ENCODE measurements around the gene GRIK4. TPM values are rescaled to one million over a fixed set of nuclear protein-coding genes. Genes with fewer than 3 reads are reported as not detected.

GRIK4 gene
- total RNA-seq, 2 donors from 2014 or later = not detected

DNA sequence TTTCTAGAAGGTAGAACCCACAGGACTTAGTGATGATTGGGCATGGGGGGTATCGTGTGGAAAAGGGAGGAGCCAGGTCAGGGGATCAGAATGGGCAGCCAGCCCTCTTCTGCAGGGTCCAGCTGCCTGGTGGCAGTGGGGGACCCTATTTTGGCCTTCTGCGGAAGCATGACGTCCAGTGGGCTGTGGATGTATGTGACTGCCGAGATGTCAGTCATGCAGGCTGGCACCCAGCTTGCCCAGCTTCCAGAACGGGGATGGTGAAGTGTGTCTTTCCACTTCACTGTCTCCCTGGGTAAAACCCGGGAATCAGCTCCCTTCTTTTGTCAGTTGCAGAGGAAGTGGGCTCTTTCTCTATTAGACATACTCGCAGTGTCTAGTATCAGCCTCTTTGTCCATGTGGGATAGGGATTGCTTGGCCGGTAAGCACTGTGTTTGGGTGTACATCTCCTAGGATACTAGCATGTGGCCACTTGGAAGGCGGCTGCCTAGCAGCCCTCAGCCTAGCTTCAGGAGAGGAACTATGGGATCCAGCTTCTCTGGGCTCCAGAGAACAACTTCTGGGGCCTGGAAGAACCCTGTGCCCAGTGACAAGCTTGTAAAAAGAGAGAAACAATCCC is 51.4 kb downstream of the GRIK4 start:
- no peak for ATAC-seq (replicated peaks)
- H3K27ac Mint-ChIP-seq = no peak overlapping the region
- peaks cover 43% of the 10 kb centered on the region for H3K27me3 Mint-ChIP-seq
- no peak overlapping the region for H3K4me3 Mint-ChIP-seq
- no peaks in the 10 kb centered on the region for H3K9me3 Mint-ChIP-seq
- H3K4me1 Mint-ChIP-seq = no peaks in the 10 kb centered on the region
- H3K36me3 Mint-ChIP-seq (ENCODE audit: low read depth) = no peaks in the 10 kb centered on the region

DNA sequence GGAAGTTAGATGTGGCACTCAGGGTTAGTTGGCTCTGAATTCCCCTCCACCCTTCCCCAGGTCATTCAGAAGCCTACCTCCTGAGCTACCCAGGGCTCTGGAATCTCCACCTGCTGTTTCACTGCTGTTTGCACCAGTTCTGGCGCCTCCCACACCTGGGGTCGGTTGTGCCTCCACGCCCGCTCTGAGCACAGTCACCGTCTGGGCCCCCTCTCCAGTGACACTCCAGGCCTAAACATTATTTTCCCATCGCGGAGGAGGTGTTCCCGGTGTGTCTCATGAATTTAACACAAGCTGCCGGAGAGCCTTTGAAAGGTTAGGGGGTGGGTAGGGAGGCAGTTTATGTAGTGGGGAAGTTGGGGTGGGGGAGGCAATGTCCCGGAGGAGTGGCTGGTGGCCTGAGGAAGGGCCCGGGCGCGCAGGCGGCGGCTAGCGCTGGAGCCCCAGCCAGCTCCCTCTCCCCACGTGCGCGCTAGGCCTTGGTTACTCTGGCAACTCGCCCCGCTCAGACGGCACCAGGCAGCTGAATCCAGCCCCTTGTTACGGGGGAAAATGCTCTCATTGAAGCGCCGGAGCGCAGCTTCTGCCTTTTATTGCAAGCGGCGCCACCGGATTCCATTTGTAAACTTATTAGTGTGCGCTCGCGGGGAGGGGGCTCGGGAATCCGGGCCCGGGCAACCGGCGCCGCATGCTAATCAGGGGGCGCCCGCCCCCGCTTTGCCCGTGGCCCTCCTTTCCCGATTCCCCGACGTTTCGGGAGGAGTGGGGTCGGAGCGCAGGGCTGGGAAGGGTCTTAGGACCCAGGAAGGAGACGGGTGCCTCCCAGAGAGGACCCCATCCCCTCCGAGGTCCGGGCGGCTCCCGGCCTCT is 52.4 kb downstream of the GRIK4 start:
- no peaks in the 10 kb centered on the region for H3K9me3 Mint-ChIP-seq
- ATAC-seq (replicated peaks) = no peak
- H3K4me3 Mint-ChIP-seq = no peak overlapping the region
- peaks cover 43% of the 10 kb centered on the region for H3K27me3 Mint-ChIP-seq
- no peaks in the 10 kb centered on the region for H3K36me3 Mint-ChIP-seq (ENCODE audit: low read depth)
- no peak overlapping the region for H3K27ac Mint-ChIP-seq
- H3K4me1 Mint-ChIP-seq = no peaks in the 10 kb centered on the region

DNA sequence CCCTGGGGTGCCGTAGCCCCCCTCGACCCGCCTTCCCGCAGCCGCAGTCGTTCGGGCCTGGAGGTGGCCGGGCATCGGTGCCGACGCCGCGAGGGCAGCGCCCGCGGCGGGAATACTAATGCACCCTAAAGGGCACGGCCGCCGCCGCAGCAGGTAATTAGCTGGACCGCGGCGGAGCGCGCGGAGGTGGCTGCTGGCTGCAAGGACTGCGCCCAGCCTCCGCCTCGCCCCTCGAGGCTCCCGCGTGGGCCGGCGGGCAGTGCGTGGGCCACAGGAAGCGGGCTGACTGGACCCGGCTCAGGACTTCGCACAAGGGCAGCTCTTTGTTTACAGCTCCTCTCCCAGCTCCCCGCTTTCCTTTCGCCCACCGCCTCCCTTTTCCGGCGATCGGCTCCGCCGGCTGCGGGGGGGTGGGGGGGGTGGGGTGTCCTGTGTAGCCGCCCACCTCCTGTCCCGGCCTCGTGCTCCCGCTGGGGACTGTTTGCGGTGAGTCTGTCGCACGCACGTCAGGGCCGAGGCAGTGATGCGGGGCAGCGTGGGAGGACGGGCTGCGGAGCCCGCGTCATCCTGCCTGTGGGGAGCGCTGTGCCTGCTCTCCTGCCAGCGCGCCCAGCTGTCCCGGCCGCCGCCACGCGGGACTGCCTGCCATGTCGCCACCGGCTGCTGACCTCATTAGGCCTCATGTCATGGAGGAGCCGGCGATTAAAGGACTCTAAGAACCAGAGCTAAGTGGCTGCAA is 53.2 kb downstream of the GRIK4 start:
- no peak overlapping the region for H3K4me3 Mint-ChIP-seq
- no peaks in the 10 kb centered on the region for H3K4me1 Mint-ChIP-seq
- no peaks in the 10 kb centered on the region for H3K9me3 Mint-ChIP-seq
- peaks cover 43% of the 10 kb centered on the region for H3K27me3 Mint-ChIP-seq
- no peak overlapping the region for H3K27ac Mint-ChIP-seq
- ATAC-seq (replicated peaks) = peak; percentile 66
- no peaks in the 10 kb centered on the region for H3K36me3 Mint-ChIP-seq (ENCODE audit: low read depth)

DNA sequence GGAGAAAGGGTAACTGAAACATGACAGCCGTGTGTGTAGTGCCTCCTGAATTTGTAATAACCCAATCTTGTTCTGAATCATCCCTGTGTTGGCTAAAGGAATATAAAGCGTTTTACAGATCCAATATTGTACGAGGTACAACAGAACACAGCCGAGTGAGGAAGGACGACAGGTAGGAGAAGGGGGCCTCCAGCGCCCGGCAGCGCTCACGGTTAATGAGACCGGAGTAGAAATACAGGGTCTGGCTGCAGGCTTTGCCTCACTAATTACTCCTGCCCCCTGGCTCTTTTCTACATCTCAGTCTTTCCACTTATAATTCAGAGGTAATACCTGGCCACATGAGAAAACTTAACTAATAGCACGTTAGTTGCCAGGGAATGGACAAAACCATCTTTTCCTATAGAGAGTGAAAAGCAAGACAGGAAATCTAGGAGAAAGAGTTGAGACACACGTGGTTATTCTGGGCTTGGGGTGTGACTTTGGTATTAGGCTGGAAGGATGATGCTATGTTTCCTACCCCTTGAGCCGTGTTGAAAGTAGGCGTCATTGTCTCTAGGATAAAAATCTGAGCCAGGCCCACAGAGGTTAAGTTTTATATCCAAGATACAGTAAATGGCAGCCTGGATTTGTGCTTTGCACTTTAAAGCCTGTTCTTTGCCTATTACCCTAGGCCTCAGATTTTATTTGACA is 54.1 kb downstream of the GRIK4 start:
- H3K27ac Mint-ChIP-seq = no peak overlapping the region
- no peaks in the 10 kb centered on the region for H3K9me3 Mint-ChIP-seq
- ATAC-seq (replicated peaks) = peak; percentile 34
- no peaks in the 10 kb centered on the region for H3K4me1 Mint-ChIP-seq
- H3K27me3 Mint-ChIP-seq = peaks cover 41% of the 10 kb centered on the region
- no peaks in the 10 kb centered on the region for H3K36me3 Mint-ChIP-seq (ENCODE audit: low read depth)
- no peak overlapping the region for H3K4me3 Mint-ChIP-seq

DNA sequence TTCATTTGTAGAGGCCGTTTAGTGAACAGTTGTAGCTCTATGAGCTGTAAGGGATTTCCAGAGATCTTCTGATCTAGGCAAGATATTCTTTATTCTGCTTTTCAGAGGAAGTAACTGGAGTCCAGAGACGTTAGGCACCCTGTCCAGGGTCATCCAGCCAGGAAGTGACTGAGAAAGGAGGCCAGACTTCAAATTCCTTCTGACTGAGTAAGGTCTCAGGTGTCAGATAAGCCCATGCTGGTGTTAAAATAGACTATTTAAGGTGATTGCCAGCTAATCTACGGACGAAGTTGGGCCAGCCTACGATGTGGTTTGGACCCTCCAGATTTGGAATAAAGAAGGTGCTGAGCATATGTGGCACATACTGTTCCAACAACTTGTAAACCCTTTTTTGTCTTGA is 54.6 kb downstream of the GRIK4 start:
- Mint-ChIP-seq H3K9me3 (no peaks in the 10 kb centered on the region), H3K4me3 (no peak overlapping the region), H3K27ac (no peak overlapping the region), H3K27me3 (peaks cover 38% of the 10 kb centered on the region), H3K4me1 (no peaks in the 10 kb centered on the region), H3K36me3 (ENCODE audit: low read depth) (no peaks in the 10 kb centered on the region)
- peak; percentile 6 for ATAC-seq (replicated peaks)

DNA sequence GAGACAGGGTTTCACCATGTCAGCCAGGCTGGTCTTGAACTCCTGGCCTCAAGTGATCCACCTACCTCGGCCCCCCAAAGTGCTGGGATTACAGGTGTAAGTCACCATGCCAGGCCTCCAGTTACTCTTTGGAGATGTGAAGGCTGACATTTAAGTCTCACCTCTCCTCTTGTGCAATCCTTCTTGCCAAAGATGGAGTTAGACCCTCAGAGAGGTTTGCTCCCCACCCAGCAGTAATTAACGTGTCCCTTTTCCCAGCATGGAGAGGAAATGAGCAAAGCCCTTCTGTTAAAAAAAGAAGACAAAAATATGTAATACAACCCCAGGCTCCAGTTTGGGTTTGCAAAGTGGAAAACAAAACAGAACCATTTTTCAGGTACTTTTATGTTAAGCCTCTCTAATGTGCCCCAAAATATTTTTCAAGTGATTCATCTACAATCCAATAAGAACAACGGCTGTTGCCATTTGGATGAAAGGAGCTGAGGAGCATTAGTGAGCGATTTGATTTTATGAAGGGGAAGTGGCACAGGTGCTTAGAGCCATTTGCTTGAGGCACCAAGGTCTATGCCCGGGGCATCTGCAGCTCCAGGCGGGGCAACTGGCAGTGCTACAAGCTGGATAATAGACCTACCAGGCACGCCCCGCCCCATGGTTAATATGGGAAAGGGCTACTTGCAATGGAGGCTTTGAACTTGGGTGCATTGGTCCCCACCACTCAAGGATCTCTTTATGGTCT is 57.2 kb downstream of the GRIK4 start:
- Mint-ChIP-seq H3K27ac (no peak overlapping the region), H3K36me3 (ENCODE audit: low read depth) (no peaks in the 10 kb centered on the region), H3K4me1 (no peaks in the 10 kb centered on the region), H3K4me3 (no peak overlapping the region), H3K9me3 (no peaks in the 10 kb centered on the region), H3K27me3 (peaks cover 35% of the 10 kb centered on the region)
- ATAC-seq (replicated peaks) = no peak

DNA sequence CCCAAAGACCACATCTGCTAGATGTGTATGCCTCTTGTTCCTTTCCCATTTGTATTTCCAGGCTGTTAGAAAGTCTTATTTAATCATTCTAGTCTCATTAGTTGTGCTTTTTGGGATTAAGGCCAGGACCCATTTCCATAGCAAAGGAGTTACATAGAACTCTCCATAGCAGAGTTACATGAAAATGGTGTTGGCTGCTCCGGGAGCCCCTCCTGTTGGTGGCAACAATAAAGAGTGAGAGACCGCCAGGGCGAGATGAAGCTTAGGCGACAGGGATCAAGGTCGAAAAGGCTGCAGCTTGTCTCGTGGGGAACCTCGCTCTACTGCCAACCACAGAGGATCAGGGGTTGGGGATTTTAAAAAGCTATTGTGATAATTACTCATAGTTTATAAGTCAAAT is 58.3 kb downstream of the GRIK4 start:
- Mint-ChIP-seq H3K9me3 (no peaks in the 10 kb centered on the region), H3K27me3 (peaks cover 34% of the 10 kb centered on the region), H3K4me1 (no peaks in the 10 kb centered on the region), H3K4me3 (no peak overlapping the region), H3K36me3 (ENCODE audit: low read depth) (no peaks in the 10 kb centered on the region), H3K27ac (no peak overlapping the region)
- no peak for ATAC-seq (replicated peaks)

DNA sequence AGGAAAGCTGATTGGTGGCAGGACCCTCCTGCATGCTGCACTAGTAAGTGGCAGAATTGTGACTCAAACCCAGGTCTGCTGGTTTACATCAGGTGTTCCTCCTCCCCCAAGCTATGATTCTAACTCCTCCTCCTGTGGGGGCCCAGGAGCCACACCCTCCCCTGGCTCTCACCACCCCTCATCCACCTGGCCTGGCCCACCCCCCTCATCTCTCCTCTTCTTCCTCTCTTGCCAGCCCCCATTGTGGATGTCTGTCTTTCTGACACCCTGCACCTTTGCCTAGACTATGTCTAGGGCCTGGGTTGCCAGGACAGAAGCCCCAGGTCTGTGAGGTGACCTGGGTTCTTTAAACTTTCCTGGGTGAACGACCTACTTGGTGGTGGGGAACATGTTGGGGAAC is 59.9 kb downstream of the GRIK4 start:
- no peaks in the 10 kb centered on the region for H3K4me1 Mint-ChIP-seq
- no peak overlapping the region for H3K27ac Mint-ChIP-seq
- H3K27me3 Mint-ChIP-seq = peaks cover 25% of the 10 kb centered on the region
- no peak overlapping the region for H3K4me3 Mint-ChIP-seq
- no peak for ATAC-seq (replicated peaks)
- H3K36me3 Mint-ChIP-seq (ENCODE audit: low read depth) = no peaks in the 10 kb centered on the region
- H3K9me3 Mint-ChIP-seq = no peaks in the 10 kb centered on the region

DNA sequence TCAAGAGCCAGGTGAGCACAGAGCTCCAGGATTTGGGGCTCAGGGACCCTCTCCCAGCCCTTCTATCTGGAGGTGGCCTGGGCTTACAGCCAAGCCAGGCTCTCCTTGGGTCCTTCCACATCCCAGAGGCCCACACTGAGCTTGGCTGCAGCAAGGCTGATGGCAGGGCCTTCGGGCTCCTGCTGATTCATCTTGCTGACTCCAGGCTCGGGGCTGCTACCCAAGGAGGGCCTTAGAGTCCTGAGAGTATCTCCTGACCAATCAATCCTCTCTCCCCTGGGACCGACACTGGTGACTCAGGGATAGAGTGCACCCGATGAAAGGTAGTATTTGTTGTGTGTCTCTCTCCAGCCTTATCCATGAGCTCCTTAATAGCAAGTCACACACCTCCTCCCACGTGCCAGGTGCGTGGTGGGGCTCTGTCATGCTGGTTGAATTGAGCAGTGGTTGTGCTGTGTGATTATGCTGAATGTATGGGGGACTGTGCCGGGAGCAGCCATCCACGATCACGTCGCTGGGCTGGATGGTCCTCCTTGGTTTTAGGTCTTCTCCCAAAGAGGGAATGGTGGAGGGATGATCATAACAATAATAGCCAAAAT is 62.3 kb downstream of the GRIK4 start:
- no peak for ATAC-seq (replicated peaks)
- H3K9me3 Mint-ChIP-seq = no peaks in the 10 kb centered on the region
- no peaks in the 10 kb centered on the region for H3K36me3 Mint-ChIP-seq (ENCODE audit: low read depth)
- H3K27me3 Mint-ChIP-seq = peaks cover 30% of the 10 kb centered on the region
- H3K4me1 Mint-ChIP-seq = no peaks in the 10 kb centered on the region
- H3K27ac Mint-ChIP-seq = no peak overlapping the region
- no peak overlapping the region for H3K4me3 Mint-ChIP-seq

DNA sequence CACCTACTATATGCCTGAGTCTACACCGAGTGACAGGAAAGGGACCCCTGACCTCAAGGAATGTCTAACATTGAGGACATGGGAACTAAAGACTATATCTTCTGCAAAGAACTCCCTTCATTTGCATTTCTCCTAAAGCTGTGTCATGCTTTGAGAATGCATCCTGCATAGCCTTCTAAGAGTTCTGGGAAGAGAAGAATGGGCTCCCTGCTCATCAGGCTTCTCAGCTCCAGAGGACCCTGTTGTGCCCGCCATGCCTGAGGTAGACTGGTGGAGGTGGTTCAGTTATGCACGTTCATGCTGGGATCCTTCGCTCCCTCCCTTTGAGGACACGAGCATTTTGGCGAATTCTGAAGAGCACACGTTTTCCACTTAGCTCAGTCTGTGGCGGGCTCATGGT is 63.3 kb downstream of the GRIK4 start:
- Mint-ChIP-seq H3K27me3 (peaks cover 30% of the 10 kb centered on the region), H3K4me3 (no peak overlapping the region), H3K4me1 (no peaks in the 10 kb centered on the region), H3K27ac (no peak overlapping the region), H3K9me3 (no peaks in the 10 kb centered on the region), H3K36me3 (ENCODE audit: low read depth) (no peaks in the 10 kb centered on the region)
- ATAC-seq (replicated peaks) = no peak

DNA sequence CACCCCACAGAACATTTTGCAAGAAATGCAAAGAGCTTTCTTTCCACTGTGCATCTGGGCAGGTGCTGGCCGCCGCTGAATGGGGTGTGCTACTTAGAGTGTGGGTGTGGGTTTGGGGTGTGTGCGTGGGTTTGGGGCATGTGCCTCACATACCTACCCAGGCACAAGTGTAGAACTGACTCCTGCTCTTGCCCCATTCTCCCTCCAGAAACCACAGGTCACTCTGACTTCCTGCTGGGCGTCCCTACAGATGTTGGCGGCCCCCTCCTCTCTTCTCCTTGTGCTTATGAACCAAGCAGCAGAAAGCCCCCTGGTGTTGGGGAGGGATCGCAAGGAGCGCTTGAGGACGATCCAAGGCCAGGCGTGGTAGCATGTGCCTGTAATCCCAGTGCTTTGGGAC is 63.9 kb downstream of the GRIK4 start:
- H3K4me1 Mint-ChIP-seq = no peaks in the 10 kb centered on the region
- no peaks in the 10 kb centered on the region for H3K9me3 Mint-ChIP-seq
- no peak for ATAC-seq (replicated peaks)
- peaks cover 30% of the 10 kb centered on the region for H3K27me3 Mint-ChIP-seq
- H3K27ac Mint-ChIP-seq = no peak overlapping the region
- H3K4me3 Mint-ChIP-seq = no peak overlapping the region
- H3K36me3 Mint-ChIP-seq (ENCODE audit: low read depth) = no peaks in the 10 kb centered on the region

DNA sequence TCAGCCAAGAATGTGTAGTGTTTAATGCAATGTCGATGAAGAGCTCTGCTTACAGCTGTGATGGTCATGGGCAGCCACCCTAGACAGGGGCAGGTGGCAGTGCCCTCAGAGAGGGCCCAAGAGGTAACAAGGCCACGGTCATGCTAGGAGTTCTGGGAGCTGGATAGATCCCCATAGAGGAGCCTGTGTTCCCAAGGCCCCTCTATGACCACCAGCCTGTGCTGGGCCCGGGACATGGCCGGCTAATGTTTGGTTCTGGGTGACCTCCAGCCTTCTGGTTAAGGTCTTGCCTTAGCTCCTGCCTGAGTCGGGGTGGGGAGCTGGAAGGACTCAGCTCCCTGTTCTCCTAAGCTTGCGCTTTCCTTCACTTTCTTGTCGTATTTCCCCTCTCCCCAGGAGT is 65.1 kb downstream of the GRIK4 start:
- Mint-ChIP-seq H3K4me1 (no peaks in the 10 kb centered on the region), H3K36me3 (ENCODE audit: low read depth) (no peaks in the 10 kb centered on the region), H3K27ac (no peak overlapping the region), H3K4me3 (no peak overlapping the region), H3K9me3 (no peaks in the 10 kb centered on the region), H3K27me3 (peaks cover 29% of the 10 kb centered on the region)
- ATAC-seq (replicated peaks) = no peak

DNA sequence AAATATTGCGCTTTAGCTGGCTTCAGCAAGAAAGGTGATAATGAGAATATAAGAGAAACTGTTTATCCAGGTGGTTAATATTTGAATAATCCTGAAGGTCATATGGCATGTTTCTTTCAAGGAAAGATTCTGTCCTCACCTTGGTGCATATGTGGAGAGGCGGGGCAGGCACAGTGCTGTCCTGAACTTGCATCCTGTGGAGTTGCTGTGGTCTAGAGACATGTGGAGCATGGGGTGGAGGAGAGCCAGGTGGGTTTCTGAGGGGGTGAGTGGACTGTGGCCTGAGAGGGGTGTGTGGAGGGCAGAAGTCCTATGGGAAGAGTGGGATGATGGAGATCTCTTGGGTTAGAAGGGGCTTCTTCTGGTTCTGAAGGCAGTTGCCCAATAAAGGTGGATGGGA is 65.5 kb downstream of the GRIK4 start:
- no peaks in the 10 kb centered on the region for H3K9me3 Mint-ChIP-seq
- no peak overlapping the region for H3K27ac Mint-ChIP-seq
- H3K4me3 Mint-ChIP-seq = no peak overlapping the region
- H3K27me3 Mint-ChIP-seq = peaks cover 24% of the 10 kb centered on the region
- no peak for ATAC-seq (replicated peaks)
- H3K36me3 Mint-ChIP-seq (ENCODE audit: low read depth) = no peaks in the 10 kb centered on the region
- no peaks in the 10 kb centered on the region for H3K4me1 Mint-ChIP-seq

All from activated T-helper 17 cell treated with anti-CD3 and anti-CD28 coated beads, Interleukin-2, amount 50 U/mL, for 72 hours (primary cell).